WTC11 (cell line): ENCODE data around the gene ADRA2C.

Experiments used
- JUN ChIP-seq: sonication (generic); formaldehyde crosslinking; IDR thresholded peaks from 2 replicates; pipeline ENCODE4 v1.8.0; 2023; ENCODE audit warnings: mild to moderate bottlenecking, missing genetic modification reagents
- ZNF232 ChIP-seq: sonication (generic); formaldehyde crosslinking; IDR thresholded peaks from 2 replicates; pipeline ENCODE4 v1.8.0; 2022; ENCODE audit warnings: mild to moderate bottlenecking, missing genetic modification reagents
- ZNF317 ChIP-seq: sonication (generic); formaldehyde crosslinking; IDR thresholded peaks from 2 replicates; pipeline ENCODE4 v1.8.1; 2023; ENCODE audit warnings: low read depth, mild to moderate bottlenecking, moderate library complexity, missing genetic modification reagents, borderline replicate concordance
- TF ChIP-seq, protein P1 (sequence below): sonication (generic); formaldehyde crosslinking; IDR thresholded peaks from 2 replicates; pipeline ENCODE4 v1.8.0; 2022; ENCODE audit warnings: missing genetic modification reagents
- TF ChIP-seq, protein P2 (sequence below): sonication (generic); formaldehyde crosslinking; conservative IDR thresholded peaks from 2 replicates; pipeline ENCODE4 v1.8.1; 2023; ENCODE audit warnings: mild to moderate bottlenecking, low read depth, missing genetic modification reagents, moderate library complexity
- TF ChIP-seq, protein P3 (sequence below): fragments of 200-600 bp; IDR thresholded peaks from 2 replicates; pipeline ENCODE4 v1.8.0; 2022; ENCODE audit warnings: antibody characterized with exemption
- TF ChIP-seq, protein P4 (sequence below): sonication (generic); formaldehyde crosslinking; conservative IDR thresholded peaks from 2 replicates; pipeline ENCODE4 v1.8.1; 2022; ENCODE audit warnings: mild to moderate bottlenecking, missing genetic modification reagents

DNA sequence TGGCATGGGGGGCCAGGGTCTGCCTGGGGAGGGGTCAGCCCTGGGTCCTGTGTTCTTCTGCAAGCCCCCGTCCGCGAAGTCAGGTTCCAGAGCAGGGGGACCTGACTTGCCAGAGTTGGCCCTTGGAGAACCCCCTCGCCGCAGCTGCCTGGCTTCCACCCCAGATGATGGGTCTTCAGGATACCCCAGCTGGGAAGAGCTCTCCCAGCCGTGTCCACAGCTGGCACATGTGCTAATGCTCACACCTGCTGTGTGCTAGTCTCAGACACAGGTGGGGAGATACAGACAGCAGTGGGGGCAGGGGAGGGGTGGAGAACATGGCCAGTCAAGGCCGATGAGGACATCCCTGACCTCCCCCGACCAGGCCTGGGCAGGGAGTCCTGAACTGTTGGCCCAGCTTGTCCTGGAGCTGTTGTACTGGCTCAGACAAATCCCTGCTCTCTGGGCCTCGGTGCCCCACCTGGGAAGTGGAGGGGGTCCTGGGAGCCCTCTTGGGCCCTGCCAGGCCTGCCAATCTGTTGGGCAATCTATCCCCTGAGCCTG lies 3.5 kb downstream of the ADRA2C start:
- TF ChIP-seq, protein P1, sequence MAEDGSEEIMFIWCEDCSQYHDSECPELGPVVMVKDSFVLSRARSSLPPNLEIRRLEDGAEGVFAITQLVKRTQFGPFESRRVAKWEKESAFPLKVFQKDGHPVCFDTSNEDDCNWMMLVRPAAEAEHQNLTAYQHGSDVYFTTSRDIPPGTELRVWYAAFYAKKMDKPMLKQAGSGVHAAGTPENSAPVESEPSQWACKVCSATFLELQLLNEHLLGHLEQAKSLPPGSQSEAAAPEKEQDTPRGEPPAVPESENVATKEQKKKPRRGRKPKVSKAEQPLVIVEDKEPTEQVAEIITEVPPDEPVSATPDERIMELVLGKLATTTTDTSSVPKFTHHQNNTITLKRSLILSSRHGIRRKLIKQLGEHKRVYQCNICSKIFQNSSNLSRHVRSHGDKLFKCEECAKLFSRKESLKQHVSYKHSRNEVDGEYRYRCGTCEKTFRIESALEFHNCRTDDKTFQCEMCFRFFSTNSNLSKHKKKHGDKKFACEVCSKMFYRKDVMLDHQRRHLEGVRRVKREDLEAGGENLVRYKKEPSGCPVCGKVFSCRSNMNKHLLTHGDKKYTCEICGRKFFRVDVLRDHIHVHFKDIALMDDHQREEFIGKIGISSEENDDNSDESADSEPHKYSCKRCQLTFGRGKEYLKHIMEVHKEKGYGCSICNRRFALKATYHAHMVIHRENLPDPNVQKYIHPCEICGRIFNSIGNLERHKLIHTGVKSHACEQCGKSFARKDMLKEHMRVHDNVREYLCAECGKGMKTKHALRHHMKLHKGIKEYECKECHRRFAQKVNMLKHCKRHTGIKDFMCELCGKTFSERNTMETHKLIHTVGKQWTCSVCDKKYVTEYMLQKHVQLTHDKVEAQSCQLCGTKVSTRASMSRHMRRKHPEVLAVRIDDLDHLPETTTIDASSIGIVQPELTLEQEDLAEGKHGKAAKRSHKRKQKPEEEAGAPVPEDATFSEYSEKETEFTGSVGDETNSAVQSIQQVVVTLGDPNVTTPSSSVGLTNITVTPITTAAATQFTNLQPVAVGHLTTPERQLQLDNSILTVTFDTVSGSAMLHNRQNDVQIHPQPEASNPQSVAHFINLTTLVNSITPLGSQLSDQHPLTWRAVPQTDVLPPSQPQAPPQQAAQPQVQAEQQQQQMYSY (CRISPR knock-in tag) = no peak
- no peak for TF ChIP-seq ZNF317 (CRISPR knock-in tag)
- TF ChIP-seq, protein P2, sequence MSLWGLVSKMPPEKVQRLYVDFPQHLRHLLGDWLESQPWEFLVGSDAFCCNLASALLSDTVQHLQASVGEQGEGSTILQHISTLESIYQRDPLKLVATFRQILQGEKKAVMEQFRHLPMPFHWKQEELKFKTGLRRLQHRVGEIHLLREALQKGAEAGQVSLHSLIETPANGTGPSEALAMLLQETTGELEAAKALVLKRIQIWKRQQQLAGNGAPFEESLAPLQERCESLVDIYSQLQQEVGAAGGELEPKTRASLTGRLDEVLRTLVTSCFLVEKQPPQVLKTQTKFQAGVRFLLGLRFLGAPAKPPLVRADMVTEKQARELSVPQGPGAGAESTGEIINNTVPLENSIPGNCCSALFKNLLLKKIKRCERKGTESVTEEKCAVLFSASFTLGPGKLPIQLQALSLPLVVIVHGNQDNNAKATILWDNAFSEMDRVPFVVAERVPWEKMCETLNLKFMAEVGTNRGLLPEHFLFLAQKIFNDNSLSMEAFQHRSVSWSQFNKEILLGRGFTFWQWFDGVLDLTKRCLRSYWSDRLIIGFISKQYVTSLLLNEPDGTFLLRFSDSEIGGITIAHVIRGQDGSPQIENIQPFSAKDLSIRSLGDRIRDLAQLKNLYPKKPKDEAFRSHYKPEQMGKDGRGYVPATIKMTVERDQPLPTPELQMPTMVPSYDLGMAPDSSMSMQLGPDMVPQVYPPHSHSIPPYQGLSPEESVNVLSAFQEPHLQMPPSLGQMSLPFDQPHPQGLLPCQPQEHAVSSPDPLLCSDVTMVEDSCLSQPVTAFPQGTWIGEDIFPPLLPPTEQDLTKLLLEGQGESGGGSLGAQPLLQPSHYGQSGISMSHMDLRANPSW = no peak
- no peak for TF ChIP-seq JUN
- TF ChIP-seq, protein P3, sequence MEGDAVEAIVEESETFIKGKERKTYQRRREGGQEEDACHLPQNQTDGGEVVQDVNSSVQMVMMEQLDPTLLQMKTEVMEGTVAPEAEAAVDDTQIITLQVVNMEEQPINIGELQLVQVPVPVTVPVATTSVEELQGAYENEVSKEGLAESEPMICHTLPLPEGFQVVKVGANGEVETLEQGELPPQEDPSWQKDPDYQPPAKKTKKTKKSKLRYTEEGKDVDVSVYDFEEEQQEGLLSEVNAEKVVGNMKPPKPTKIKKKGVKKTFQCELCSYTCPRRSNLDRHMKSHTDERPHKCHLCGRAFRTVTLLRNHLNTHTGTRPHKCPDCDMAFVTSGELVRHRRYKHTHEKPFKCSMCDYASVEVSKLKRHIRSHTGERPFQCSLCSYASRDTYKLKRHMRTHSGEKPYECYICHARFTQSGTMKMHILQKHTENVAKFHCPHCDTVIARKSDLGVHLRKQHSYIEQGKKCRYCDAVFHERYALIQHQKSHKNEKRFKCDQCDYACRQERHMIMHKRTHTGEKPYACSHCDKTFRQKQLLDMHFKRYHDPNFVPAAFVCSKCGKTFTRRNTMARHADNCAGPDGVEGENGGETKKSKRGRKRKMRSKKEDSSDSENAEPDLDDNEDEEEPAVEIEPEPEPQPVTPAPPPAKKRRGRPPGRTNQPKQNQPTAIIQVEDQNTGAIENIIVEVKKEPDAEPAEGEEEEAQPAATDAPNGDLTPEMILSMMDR = no peak
- TF ChIP-seq, protein P4, sequence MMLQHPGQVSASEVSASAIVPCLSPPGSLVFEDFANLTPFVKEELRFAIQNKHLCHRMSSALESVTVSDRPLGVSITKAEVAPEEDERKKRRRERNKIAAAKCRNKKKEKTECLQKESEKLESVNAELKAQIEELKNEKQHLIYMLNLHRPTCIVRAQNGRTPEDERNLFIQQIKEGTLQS (CRISPR knock-in tag) = no peak
- no peak for TF ChIP-seq ZNF232
